ENCODE data around the gene BZW1.
A peak's percentile ranks its signal among the peaks of the same experiment; 100 is the strongest.

BZW1 gene

DNA sequence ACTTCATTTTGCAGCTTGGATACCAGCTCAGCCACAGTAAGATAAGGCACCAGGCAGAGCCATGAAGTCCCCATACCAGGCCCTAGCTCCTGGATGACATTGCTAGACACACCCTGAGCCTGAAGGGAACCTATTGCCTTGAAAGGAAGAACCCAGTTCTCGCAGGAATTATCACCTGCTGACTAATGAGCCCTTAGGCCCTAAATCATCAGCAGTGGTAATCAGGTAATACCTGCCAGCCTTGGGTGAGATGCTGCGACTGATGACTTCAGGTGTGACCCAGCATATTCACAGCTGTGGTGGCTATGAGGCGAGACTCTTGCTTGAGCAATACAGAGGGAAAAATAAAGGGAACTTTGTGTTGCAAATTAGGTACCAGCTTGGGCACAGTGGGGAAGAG, 27.8 kb downstream of the BZW1 start:
- DNase-seq (ENCODE audit: low spot score), result no peak

DNA sequence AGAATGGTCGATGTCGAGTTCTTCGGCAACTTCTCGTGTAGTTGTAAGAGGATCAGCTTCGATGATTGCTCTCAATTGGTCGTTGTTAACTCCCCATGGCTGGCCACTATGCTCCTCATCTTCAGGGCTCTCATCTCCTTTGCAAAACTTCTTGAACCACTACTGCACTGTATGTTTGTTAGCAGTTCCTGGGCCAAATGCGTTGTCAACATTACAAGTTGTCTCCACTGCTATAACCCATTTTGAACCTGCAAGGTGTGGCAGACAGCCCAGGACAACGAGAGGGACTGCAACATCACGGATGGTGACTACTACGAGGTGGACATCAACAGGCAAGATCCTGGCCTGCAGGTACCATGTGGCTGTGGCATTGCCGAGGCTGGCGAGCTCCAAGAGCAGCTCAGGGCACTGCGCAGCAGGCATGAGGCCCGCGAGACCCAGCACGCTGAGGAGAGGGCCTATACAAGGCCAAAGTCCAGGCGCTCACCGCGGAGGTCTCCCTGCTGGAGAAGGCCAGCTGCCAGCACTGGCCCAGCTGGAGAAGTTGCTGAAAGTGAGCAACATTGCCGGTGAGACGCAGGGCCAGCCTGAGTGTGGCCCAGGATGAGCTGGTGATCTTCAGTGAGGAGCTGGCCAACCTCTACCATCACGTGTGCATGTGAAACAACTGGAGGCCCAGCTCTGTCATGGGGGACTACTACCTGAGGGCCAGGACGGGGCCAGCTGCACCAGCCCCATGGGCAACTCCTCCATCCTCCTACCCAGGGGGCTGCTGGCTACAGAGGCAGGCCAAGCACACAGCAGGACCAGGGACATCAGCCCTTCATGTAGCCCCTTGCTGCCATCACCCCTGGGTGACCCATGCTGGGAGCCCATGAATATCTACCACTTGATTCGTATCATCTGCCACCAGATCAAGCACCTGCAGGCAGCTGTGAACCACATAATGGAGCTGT, 32.6 kb downstream of the BZW1 start:
- no peak for DNase-seq (ENCODE audit: low spot score)

DNA sequence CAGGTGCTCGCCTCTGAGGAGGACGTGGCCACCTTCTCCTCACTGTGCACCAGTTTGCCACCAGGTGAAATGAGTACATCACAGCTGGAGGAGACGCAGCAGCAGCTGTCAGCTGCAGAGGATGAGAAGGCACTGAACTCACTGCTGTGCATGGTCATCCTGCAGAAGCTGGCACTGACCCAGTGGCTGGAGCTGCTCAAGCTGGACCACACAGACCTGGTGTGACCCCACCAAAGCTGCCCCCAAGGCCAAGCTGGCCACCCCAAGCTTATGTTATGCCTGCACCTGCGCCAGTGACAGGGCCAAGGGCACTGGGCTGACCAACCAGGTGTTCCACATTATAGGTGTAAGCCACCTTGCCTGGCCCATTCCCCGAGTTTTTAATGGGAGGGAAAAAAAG, 33.5 kb downstream of the BZW1 start:
- DNase-seq (ENCODE audit: low spot score), result no peak

DNA sequence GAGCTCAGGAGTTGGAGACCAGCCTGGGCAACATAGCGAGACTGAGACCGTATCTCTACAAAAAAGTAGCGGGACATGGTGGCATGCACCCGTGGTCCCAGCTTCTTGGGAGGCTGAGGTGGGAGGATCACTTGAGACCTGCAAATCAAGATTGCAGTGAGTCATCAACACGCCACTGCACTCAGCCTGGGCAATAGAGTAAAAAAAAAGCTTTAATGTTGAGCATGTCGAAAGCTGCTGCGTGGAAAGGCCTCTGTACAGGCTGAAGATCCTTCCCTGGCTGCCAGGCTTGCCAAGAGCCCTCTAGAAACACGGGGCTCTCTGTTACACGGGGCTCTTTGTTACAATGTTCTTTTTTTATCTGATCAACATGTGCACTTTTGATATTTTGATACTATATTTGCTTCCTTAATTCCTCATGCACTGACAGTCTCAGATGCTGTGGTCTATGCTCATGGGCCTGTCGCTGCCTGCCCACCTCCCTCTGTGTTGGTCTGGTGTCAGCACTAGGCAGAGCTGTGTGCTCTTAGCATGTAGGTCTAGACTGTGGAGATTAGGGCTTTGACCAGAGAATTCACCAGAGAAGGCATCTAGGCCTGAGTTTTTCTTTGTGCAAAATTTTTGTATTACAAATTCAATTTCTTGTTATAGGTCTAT, 34.1 kb downstream of the BZW1 start:
- DNase-seq (ENCODE audit: low spot score), result no peak

DNA sequence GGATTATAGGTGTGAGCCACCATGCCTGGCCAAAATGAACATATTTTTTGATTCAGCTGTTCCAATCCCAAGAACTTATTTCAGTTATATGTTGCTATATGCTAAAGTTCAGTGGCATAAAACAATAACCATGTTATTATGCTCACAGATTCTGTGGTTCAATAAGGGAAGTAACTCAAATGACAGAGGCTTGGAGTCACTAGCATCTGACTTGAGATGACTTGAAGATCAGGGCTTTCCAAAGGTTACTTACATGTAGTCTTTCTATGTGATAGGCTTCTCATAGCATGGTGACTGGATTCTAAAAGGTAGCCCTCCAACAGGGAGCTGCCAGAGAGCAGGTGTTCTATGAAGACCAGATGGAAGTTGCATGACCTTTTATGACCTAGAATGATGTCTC, 35.6 kb downstream of the BZW1 start:
- no peak for DNase-seq (ENCODE audit: low spot score)

DNA sequence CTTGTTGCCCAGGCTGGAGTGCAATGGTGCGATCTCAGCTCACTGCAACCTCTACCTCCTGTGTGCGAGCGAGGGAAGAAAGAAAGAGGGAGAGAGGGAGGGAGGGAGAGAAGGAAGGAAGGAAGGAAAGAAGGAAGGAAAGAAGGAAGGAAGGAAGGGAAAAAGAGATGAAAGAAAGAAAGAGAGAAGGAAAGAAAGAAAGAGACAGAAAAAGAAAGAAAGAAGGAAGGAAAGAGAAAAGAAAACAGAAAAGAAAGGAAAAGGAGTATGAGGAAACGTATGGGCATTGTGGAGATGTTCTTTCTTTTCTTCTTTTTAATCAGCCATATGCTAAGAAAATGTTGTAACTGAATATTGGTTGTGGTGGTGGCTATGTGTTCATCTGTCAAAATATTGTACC, 36.2 kb downstream of the BZW1 start:
- DNase-seq (ENCODE audit: low spot score), result no peak

DNA sequence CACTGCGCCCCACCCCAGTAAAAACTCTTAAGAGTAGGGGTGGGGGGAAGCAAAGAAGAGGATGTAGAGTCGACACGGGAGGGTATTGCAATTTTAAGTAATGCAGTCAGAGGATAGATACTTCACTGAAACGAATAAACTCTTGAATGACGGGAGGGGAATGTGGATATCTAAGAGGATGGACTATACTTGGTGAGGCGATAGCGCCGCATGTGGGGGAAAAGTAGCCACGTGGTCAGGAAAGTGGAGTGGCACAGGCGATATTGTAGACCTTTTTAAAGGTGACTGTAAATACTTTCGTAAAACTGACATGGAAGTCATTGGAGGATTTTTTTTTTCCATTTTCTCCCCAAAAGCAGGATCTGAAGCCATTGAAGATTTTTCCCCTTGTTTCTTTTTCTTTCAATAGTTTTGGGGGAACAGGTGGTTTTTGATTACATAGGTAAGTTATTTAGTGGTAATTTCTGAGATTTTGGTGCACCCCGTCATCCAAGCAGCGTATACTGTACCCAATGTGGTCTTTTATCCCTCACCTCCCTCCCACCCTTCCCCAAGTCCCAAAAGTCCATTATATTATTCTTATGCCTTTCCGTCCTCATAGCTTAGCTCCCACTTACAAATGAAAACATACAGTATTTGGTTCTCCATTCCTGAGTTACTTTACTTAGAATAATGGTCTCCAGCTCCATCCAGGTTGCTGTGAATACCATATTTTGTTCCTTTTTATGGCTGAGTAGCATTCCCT, 39.0 kb downstream of the BZW1 start:
- DNase-seq (ENCODE audit: low spot score), result no peak

DNA sequence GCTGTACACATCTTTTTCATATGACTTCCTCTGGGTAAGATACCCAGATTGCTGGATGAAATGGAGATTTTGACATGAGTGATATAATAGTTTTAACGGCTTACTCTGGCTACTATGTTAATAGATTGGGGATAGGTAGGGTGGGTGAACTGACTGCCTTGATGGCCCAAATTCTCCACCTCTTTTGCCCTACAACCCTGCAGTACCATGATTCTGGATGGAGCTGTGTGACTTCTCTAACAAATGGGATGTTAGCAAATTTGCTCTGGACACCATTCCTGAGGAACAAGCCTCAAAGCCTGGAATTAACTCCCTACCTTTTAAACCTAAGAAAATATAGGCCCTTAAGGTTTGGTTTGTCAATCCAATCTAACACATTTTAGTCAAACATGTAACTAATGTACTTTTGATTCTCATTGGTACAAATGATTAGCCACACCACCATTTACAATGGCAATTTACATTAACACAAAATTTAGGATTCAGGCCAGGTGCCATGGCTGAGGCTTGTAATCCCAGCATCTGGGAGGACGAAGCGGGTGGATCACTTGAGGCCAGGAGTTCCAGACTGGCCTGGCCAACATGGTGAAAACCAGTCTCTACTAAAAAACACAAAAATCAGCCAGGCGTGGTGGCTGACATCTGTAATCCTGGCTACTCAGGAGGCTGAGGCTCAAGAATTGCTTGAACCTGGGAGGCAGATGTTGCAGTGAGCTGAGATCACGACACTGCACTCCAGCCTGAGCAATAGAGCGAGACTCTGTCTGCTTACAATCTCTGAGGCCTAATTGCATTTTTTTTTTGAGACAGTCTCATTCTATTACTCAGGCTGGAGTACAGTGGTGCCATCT, 39.9 kb downstream of the BZW1 start:
- DNase-seq (ENCODE audit: low spot score), result no peak

DNA sequence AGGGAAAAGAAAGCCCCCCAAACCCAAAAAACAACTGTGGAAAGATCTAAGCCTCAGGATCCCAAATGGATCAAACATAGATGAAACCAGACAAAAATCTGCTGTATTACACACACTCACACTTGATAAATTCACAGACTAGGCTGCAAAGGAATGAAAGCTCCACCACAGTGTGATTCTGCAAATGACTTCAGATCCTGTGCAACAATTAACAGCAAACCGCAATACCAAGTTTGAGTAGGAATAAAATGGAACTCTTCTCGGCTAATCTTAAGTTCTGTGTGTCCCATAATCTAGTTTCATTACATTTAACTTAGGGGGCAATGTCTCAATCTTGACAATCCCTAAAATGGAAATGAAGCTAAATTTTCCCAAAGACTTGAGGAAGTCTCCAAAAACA, 40.9 kb downstream of the BZW1 start:
- no peak for DNase-seq (ENCODE audit: low spot score)

DNA sequence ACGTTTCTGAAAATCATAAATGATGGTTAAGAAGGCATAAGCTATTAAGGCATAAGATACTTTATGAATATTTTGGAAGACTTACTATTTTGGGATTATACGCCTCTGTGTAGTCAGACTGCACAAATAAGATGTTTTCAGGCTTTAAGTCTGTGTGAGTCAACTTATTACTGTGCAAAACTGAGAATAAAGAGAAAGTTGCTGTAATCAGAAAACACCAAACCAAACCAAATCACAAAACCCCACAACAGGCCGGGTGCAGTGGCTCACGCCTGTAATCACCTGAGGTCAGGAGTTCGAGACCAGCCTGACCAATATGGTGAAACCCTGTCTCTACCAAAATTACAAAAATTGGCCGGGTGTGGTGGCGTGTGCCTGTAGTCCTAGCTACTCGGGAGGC, 45.1 kb downstream of the BZW1 start:
- no peak for DNase-seq (ENCODE audit: low spot score)

DNA sequence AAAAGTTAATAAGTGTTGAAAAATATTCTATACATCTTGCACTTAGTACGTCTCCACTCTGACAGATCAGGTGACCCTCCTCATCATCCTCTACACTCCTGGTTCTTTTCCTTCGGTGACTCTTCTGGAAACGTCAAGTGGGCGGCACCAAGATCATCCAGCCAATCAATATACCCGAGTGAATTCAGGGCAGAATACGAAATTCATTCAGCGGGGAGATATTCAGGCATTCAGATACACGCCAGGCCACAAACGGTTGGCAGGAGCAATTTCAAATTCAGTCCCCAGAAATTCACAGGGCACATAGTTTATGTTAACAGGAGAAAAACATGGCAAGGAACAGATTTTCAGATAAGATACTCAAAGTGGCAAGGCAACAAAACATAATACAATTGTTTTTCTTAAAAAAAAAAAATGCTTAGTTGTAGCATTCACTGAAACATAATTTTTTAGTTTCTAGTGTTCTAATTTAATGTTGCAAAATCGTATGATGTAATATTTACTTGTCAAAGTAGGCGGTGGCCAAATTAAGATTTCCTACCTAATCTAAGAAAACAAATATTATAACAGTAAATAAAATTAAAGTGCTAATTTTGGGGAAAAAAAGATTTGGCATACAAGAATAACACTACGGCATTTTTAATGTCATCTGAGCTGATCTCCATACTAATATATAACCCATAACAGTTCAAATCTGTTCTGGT, 48.5 kb downstream of the BZW1 start:
- no peak for DNase-seq (ENCODE audit: low spot score)

DNA sequence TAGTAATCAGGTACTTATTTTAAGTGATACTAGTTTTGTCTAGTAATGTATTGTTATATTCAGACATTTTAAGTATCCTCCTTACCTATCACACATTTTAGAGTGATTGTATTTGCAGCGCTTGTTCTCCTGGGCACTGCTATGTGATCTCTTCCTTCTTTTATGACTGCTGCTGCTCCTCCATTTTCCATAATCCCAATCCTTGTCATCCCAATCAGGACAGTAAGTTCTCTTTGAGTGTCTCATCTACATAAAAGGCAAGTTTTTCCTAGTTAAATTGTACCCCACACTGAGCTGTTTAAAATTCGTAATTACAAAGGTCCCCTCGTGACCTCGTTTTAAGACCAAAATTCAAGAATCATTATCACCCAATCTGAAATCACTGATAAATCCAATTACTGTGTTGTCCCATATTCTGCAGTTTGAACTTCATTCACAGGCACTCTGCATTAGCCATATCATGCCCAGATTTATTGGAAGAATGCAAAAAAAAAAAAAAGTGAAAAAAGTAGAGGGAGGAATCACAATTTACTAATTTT, 50.0 kb downstream of the BZW1 start:
- DNase-seq (ENCODE audit: low spot score), result no peak

DNA sequence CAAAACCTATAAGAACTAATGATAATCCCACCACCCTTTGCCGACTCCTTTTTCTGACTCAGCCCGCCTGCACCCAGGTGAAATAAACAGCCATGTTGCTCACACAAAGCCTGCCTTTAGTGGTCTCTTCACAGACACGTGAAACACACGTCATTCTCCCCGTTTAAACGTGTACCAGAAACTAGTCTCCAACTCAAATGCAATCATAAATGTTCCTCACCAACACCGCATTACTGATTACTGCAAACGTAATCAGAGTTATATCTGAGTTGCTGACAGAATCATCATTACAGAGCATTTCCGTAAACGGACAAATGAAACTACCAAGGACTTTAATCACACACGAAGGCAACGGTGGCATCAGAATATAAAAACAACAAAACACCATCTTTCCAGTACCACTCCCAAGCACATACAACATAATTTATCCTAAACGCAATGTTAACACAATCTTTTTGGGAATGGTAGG, 50.9 kb downstream of the BZW1 start:
- DNase-seq (ENCODE audit: low spot score), result no peak

DNA sequence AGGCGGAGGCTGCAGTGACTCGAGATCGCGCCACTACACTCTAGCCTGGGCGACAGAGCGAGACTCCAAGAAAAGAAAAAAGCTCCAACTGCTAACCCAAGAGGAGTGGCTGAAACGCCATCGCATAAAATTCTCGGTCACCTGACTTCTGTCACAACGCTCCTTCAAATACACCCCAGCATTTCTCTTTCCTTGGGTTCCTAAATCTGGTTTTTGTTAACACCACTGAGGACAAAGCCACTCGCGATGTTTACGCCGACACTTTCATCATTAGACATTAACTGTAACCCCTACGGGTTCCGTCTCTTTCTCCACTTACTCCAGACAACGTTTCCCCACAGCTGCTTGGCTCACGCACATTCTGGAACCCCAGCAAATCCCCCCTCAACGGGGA, 52.1 kb downstream of the BZW1 start:
- DNase-seq (ENCODE audit: low spot score), result no peak

DNA sequence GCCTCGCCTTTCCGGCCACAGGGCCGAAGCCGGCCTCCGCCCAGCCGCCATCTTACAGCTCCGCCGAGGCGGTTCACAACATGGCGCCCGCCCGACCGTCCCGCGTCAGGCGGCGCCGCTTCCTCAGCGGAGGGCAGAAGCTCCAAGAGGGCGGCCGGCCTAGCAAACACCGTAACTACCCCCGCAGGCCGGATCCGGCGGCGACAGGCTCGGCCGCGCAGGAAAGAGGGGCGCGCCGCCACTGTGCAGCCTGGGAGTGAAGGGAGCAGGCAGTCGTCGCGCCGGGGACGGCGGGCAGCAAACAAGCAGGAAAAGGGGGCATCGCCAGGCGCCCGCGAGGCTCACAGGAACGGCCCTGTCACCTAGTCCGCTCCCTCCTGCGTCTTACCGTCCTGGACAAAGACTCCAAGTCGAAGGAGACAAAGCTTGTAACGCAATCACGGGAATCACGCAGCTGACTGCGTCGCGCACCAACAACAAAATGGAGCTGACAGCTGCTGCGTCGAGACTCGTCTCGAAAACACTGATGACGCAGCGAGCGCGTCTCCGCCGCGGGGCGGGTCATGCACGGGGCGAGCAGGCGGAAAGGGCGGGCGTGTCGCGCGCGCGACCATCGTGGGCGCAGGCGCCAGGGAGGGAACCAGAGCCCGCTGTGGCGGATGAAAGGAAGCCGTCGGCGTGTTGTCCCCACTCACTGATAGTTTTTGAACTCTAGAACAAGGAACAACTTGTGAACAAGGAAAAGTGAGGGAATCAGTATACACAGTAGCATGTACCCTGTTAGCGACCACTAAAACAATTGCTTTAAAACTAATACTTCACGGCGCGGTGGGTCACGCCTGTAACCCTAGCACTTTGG, 52.7 kb downstream of the BZW1 start, which contains the start of gene CLK1:
CLK1 (minus strand) TSS at position 483 of the 859 bp plus-strand sequence. CDS start 2,796 bp downstream, outside the sequence.
- DNase-seq (ENCODE audit: low spot score), result peak; percentile 86

DNA sequence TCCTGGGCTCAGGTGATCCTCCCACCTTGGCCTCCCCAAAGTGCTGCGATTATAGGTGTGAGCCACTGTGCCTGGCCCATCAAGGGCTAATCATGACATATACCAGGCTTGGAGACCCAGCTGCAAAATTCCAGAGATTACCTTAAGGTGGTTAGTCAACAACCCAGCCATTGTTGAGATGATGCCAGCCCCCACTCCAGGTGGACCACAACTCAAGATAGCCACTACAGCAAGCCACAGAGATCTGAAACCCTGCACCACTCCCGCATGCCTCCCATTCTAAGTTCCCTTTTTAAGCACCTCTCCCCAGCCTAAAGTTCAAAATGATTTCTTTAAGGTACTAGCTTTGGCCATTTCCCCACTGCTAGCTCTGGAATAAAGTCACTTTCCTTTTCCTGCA, 57.3 kb downstream of the BZW1 start:
- DNase-seq (ENCODE audit: low spot score), result no peak

DNA sequence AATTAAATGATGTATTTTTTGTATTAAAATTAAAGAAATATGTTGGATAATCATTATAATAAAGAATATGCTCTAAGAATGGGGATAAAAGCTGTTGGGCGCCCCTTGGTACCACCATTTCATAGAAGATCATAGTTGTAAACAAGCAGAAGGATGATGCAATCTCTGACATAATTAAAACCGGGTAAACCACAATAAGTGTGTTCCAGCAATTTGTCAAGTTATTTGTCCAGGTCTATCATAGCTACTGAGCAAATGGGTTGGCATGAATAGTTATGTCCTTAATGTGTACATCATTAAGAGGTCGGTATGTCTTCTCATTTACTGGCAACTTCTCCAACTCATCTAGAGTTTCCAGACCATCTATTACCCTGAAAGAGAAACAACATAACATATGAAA, 59.4 kb downstream of the BZW1 start:
- DNase-seq (ENCODE audit: low spot score), result no peak

DNA sequence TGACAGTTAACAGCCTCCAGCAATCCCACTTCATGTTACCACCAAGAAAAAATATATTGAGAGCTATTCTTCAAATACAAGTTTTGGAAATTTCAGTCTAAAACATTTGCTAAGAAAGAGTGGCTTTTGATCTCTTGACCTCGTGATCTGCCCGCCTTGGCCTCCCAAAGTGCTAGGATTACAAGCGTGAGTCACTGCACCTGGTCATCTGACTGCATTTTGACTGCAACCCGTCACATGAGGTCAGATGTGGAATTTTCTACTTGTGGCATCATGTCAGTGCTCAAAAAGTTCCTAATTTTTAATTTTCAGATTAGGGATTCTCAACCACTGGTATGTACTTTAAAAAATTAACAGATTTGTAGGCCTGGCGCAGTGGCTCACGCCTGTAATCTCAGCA, 61.9 kb downstream of the BZW1 start:
- DNase-seq (ENCODE audit: low spot score), result no peak
